A549 (cell line): ENCODE data around the gene UCN. TPM values are rescaled to one million over a fixed set of nuclear protein-coding genes. Genes with fewer than 3 reads are reported as not detected.

ENCODE experiments used
- ATAC-seq, 2 experiments: fragments of 200-7000 bp in 1 of 2; fragments of >200 bp in 1 of 2; cut with Nextera tagmentation in 1 of 2; cut with Tn5 transposase in 1 of 2; 3 replicates each; pipeline versions ENCODE4 v1.8.0 to v1.9.1; 2018 to 2020; ENCODE audit warnings: mild to moderate bottlenecking in 1 of 2, moderate library complexity in 1 of 2
- CTCF ChIA-PET: fragments of 300-600 bp; sonication (Branson Sonifier 250); formaldehyde crosslinking; extraction: SDS; loops from one replicate; lab custom pipeline; 2021; ENCODE audit warnings: antibody characterized with exemption, inconsistent platforms; lab: Yijun Ruan, JAX
- POLR2A ChIA-PET: fragments of 350-600 bp; formaldehyde crosslinking; extraction: SDS; loops from one replicate; lab custom pipeline; 2021; ENCODE audit warnings: antibody characterized with exemption, inconsistent platforms; lab: Yijun Ruan, JAX
- DNase-seq, 2 experiments: peaks; one replicate each; pipeline versions ENCODE4 v3.0.0 to v3.0.0-alpha.2; 2011 to 2016; ENCODE audit warnings: low read depth in 1 of 2, low spot score in 1 of 2
- FAIRE-seq: peaks from 2 replicates; lab custom pipeline; 2011; peaks lifted over from hg19 to GRCh38; lab: Jason Lieb, UNC
- H3K27ac ChIP-seq, 2 experiments: fragments of >200 bp; sonication (Bioruptor Twin); formaldehyde crosslinking; 3 replicates each; pipeline ENCODE4 v1.5.1; 2016 to 2017
- H3K4me1 ChIP-seq: fragments of >200 bp; sonication (Bioruptor Twin); formaldehyde crosslinking; 3 replicates; pipeline ENCODE4 v1.6.1; 2016
- H3K4me2 ChIP-seq: fragments of >200 bp; sonication (Bioruptor Twin); formaldehyde crosslinking; 3 replicates; pipeline ENCODE4 v1.6.1; 2016
- H3K4me3 ChIP-seq: fragments of >200 bp; sonication (Bioruptor Twin); formaldehyde crosslinking; 3 replicates; pipeline ENCODE4 v1.5.1; 2016
- H3K9me3 ChIP-seq: fragments of >200 bp; sonication (Bioruptor Twin); formaldehyde crosslinking; 3 replicates; pipeline ENCODE4 v1.6.1; 2016
- CBX2 ChIP-seq: fragments of 200-600 bp; sonication (generic); IDR thresholded peaks from 2 replicates; pipeline ENCODE4 v1.6.1; 2016; ENCODE audit warnings: low read depth, mild to moderate bottlenecking, borderline replicate concordance
- CTCF ChIP-seq: fragments of >200 bp; sonication (Bioruptor Twin); formaldehyde crosslinking; IDR thresholded peaks from 3 replicates; pipeline ENCODE4 v1.5.1; 2016
- E2F6 ChIP-seq: IDR thresholded peaks from 2 replicates; pipeline ENCODE4 v1.6.1; 2012; ENCODE audit warnings: low read depth, borderline replicate concordance
- ESRRA ChIP-seq: fragments of 150-350 bp; IDR thresholded peaks from 2 replicates; pipeline ENCODE4 v1.6.1; 2014; ENCODE audit warnings: mild to moderate bottlenecking, low read length, borderline replicate concordance
- FOSB ChIP-seq: fragments of 250-450 bp; sonication (Bioruptor Pico); IDR thresholded peaks from 2 replicates; pipeline ENCODE4 v1.5.0; 2020; ENCODE audit warnings: mild to moderate bottlenecking, moderate library complexity
- FOXS1 ChIP-seq: fragments of 250-450 bp; sonication (Bioruptor Pico); IDR thresholded peaks from 2 replicates; pipeline ENCODE4 v1.5.0; 2020; ENCODE audit warnings: mild to moderate bottlenecking, moderate library complexity
- HOXA7 ChIP-seq: fragments of 250-450 bp; sonication (Bioruptor Pico); IDR thresholded peaks from 2 replicates; pipeline ENCODE4 v1.5.0; 2020; ENCODE audit warnings: mild to moderate bottlenecking, moderate library complexity
- JUNB ChIP-seq: fragments of >200 bp; sonication (Bioruptor Twin); formaldehyde crosslinking; IDR thresholded peaks from 2 replicates; pipeline ENCODE4 v1.6.1; 2016
- KDM1A ChIP-seq: fragments of 200-600 bp; sonication (generic); IDR thresholded peaks from 2 replicates; pipeline ENCODE4 v1.6.1; 2016; ENCODE audit warnings: low read depth, mild to moderate bottlenecking
- PHF8 ChIP-seq: fragments of 200-600 bp; sonication (generic); IDR thresholded peaks from 2 replicates; pipeline ENCODE4 v1.6.1; 2016; ENCODE audit warnings: low read depth, mild to moderate bottlenecking, antibody characterized with exemption, moderate library complexity, borderline replicate concordance
- RNF2 ChIP-seq: fragments of 200-600 bp; sonication (generic); IDR thresholded peaks from 2 replicates; pipeline ENCODE4 v1.6.1; 2016; ENCODE audit warnings: low read depth, mild to moderate bottlenecking, antibody characterized with exemption, moderate library complexity, borderline replicate concordance
- SMC3 ChIP-seq: fragments of >200 bp; sonication (Bioruptor Twin); formaldehyde crosslinking; IDR thresholded peaks from 3 replicates; pipeline ENCODE4 v1.6.1; 2018; ENCODE audit warnings: inconsistent platforms
- SREBF2 ChIP-seq: fragments of 450-650 bp; IDR thresholded peaks from 2 replicates; pipeline ENCODE4 v1.6.1; 2014; ENCODE audit warnings: mild to moderate bottlenecking, moderate library complexity
- WGBS: methylation state at CpG from one replicate; pipeline ENCODE4 v1.1.6; 2017; ENCODE audit errors: missing lambda C conversion rate; 5-methylcytosine and 5-hydroxymethylcytosine counted together
- polyA plus RNA-seq, 4 experiments: library from polyadenylated mRNA; depleted of rRNA in 3 of 4; stranded (reverse); fragments of >200 nt; fragmentation: RNase III in 1 of 4; extraction: RNeasy Plus Mini Kit Qiagen cat#74134 plus additional on column Dnase treatment in 1 of 4; gene quantifications; 2 replicates in 3 of 4; 3 replicates in 1 of 4; pipeline ENCODE4 v1.2.3, GENCODE V29; 2011 to 2017

Gene UCN
- polyA plus RNA-seq, 2 of the 4 experiments (the other 2 are of a cell fraction) = 0.76 to 1.0 TPM

- TF ChIP-seq CTCF = no peak
These were observed 8.6 kb upstream of the UCN start (continued) for GRCh38 chr2:27316655-27317412.

GRCh38 chr2:27315122-27315521 is 6.9 kb upstream of the UCN start:
- FAIRE-seq (no peak), ATAC-seq (no peak), DNase-seq (no peak)
- POLR2A ChIA-PET = interaction anchor here (1.5 kb wide), 1 partner anchor 7 kb away, joined by 4 read pairs; the partner anchor contains the start of gene MPV17
- peaks cover 3% of the 10 kb centered on the region; the same call in 1 of the 3 replicates for H3K4me1 ChIP-seq
- 82% methylated on average over 8 of the region's 8 CpGs for whole genome bisulfite sequencing
- H3K9me3 ChIP-seq = no peaks in the 10 kb centered on the region
- TF ChIP-seq FOXS1 (no peak), CBX2 (no peak)
- H3K4me3 ChIP-seq = no peak overlapping the region
- CTCF ChIA-PET = interaction anchor here (1.0 to 12.8 kb wide), 5 partner anchors 12 to 59 kb away, joined by 3 to 171 read pairs (median 5); partner anchors contain the start of gene EIF2B4
- H3K27ac ChIP-seq = no peak overlapping the region
- no peak overlapping the region for H3K4me2 ChIP-seq

- FAIRE-seq = no peak
- Histone ChIP-seq H3K4me1 (no peaks in the 10 kb centered on the region), H3K4me2 (no peak overlapping the region), H3K27ac (no peak overlapping the region), H3K4me3 (no peak overlapping the region), H3K9me3 (no peaks in the 10 kb centered on the region)
- ChIA-PET POLR2A (interaction anchor here (1.5 kb wide), 1 partner anchor 8 kb away, joined by 4 read pairs; the partner anchor contains the start of gene MPV17), CTCF (interaction anchor here (0.8 to 12.8 kb wide), 8 partner anchors 12 to 228 kb away, joined by 3 to 171 read pairs (median 4); partner anchors contain the start of genes EIF2B4 and KHK)
- ATAC-seq = no peak
- TF ChIP-seq HOXA7 (no peak), SREBF2 (no peak)
- no peak for DNase-seq
- 88% methylated on average over 9 of the region's 9 CpGs for WGBS
These were observed 6.5 kb upstream of the UCN start for GRCh38 chr2:27314709-27315108.

- TF ChIP-seq RNF2 = no peak
- no peak for ATAC-seq
- no peaks in the 10 kb centered on the region for H3K9me3 ChIP-seq
- ChIA-PET POLR2A (interaction anchor here (1.5 kb wide), 1 partner anchor 8 kb away, joined by 4 read pairs; the partner anchor contains the start of gene MPV17), CTCF (interaction anchor here (0.8 to 12.8 kb wide), 9 partner anchors 11 to 227 kb away, joined by 3 to 171 read pairs (median 4); partner anchors contain the start of genes EIF2B4 and KHK)
- WGBS = 85% methylated on average over 8 of the region's 8 CpGs
- H3K27ac ChIP-seq = no peak overlapping the region
- no peak for FAIRE-seq
- H3K4me3 ChIP-seq = no peak overlapping the region
- no peaks in the 10 kb centered on the region for H3K4me1 ChIP-seq
- no peak overlapping the region for H3K4me2 ChIP-seq
- no peak for DNase-seq
These were observed 5.8 kb upstream of the UCN start for GRCh38 chr2:27313882-27314645.

GRCh38 chr2:27312152-27312551 is 3.9 kb upstream of the UCN start:
- Histone ChIP-seq H3K27ac (no peak overlapping the region), H3K4me2 (no peak overlapping the region), H3K4me3 (no peak overlapping the region), H3K4me1 (no peaks in the 10 kb centered on the region), H3K9me3 (no peaks in the 10 kb centered on the region)
- DNase-seq = no peak
- CTCF ChIA-PET = interaction anchor here (0.9 to 12.8 kb wide), 8 partner anchors 9 to 370 kb away, joined by 3 to 171 read pairs (median 4); partner anchors contain the start of gene TRIM54
- ATAC-seq = no peak
- no peak for FAIRE-seq
- TF ChIP-seq PHF8 = no peak
- WGBS = 96% methylated on average over 3 of the region's 3 CpGs
- POLR2A ChIA-PET = no interaction called here

GRCh38 chr2:27309651-27310050 is 1.4 kb upstream of the UCN start:
- Histone ChIP-seq H3K4me1 (no peaks in the 10 kb centered on the region), H3K4me3 (no peak overlapping the region), H3K4me2 (no peak overlapping the region), H3K9me3 (no peaks in the 10 kb centered on the region), H3K27ac (no peak overlapping the region)
- no peak for ATAC-seq
- CTCF ChIA-PET = interaction anchor here (0.7 to 4.6 kb wide), 6 partner anchors 8 to 60 kb away, joined by 3 to 25 read pairs (median 13); partner anchors contain the start of genes SLC30A3 and TRIM54
- 89% methylated on average over 6 of the region's 6 CpGs for WGBS
- TF ChIP-seq JUNB (no peak), HOXA7 (no peak), E2F6 (no peak), FOSB (CRISPR knock-in tag) (no peak), KDM1A (no peak), ESRRA (no peak), SMC3 (no peak)
- POLR2A ChIA-PET = interaction anchor here (1.1 kb wide), 1 partner anchor 13 kb away, joined by 3 read pairs; no protein-coding TSS in a partner anchor
- DNase-seq = no peak
- no peak for FAIRE-seq
